DOHH2 (cell line): ENCODE measurements around the gene FGF5.

Experiments used
- H3F3A ChIP-seq: fragments of 200-600 bp; sonication (generic), shearing (Covaris generic); 2 replicates; pipeline ENCODE4 v1.6.0; 2016; ENCODE audit warnings: antibody characterized with exemption, mild to moderate bottlenecking; ENCODE audit not compliant: control insufficient read depth, insufficient read depth
- H3K27ac ChIP-seq: fragments of 200-600 bp; sonication (generic); 2 replicates; pipeline ENCODE4 v1.5.1; 2014; ENCODE audit warnings: low read depth, mild to moderate bottlenecking, low read length, moderate library complexity
- H3K27me3 ChIP-seq: fragments of 200-600 bp; sonication (generic); 2 replicates; pipeline ENCODE4 v1.6.1; 2014; ENCODE audit warnings: mild to moderate bottlenecking, low read length, mixed read lengths; ENCODE audit not compliant: control insufficient read depth
- H3K36me3 ChIP-seq: fragments of 200-600 bp; sonication (generic); 2 replicates; pipeline ENCODE4 v1.6.1; 2014; ENCODE audit warnings: mild to moderate bottlenecking, low read length, moderate library complexity, mixed read lengths; ENCODE audit not compliant: control insufficient read depth
- H3K4me1 ChIP-seq: fragments of 200-600 bp; sonication (generic); 2 replicates; pipeline ENCODE4 v1.6.1; 2014; ENCODE audit warnings: mild to moderate bottlenecking, low read length, mixed read lengths; ENCODE audit not compliant: control insufficient read depth
- H3K4me2 ChIP-seq: fragments of 200-600 bp; sonication (generic); 2 replicates; pipeline ENCODE4 v1.6.0; 2014; ENCODE audit warnings: mild to moderate bottlenecking, low read length, moderate library complexity
- H3K4me3 ChIP-seq: fragments of 200-600 bp; sonication (generic); 2 replicates; pipeline ENCODE4 v1.5.1; 2014; ENCODE audit warnings: mild to moderate bottlenecking, low read length, mixed read lengths
- H3K79me2 ChIP-seq: fragments of 200-600 bp; sonication (generic); 2 replicates; pipeline ENCODE4 v1.6.1; 2014; ENCODE audit warnings: mild to moderate bottlenecking, low read length, mixed read lengths; ENCODE audit not compliant: control insufficient read depth
- H3K9me2 ChIP-seq: fragments of 200-600 bp; sonication (generic); replicated peaks from 2 replicates; pipeline ENCODE4 v1.6.1; 2014; ENCODE audit warnings: mild to moderate bottlenecking, low read length, mixed read lengths; ENCODE audit not compliant: control insufficient read depth
- H3K9me3 ChIP-seq: fragments of 200-600 bp; sonication (generic); 2 replicates; pipeline ENCODE4 v1.6.1; 2014; ENCODE audit warnings: antibody characterized with exemption, low read length, mixed read lengths; ENCODE audit not compliant: control insufficient read depth, insufficient read depth
- H4K20me1 ChIP-seq: fragments of 200-600 bp; sonication (generic); 2 replicates; pipeline ENCODE4 v1.6.0; 2014; ENCODE audit warnings: low read depth, mild to moderate bottlenecking, antibody characterized with exemption, low read length, moderate library complexity; ENCODE audit not compliant: control insufficient read depth, insufficient read depth
- EZH2phosphoT487 ChIP-seq: fragments of 200-600 bp; sonication (generic); IDR thresholded peaks from 2 replicates; pipeline ENCODE4 v1.6.1; 2017; ENCODE audit warnings: borderline replicate concordance, mild to moderate bottlenecking, antibody characterized with exemption, low read length, moderate library complexity, mixed read lengths
- TF ChIP-seq, protein P1 (sequence below): fragments of 200-600 bp; sonication (generic); IDR thresholded peaks from one replicate; pipeline ENCODE4 v1.5.1; 2014; ENCODE audit warnings: antibody characterized with exemption, mild to moderate bottlenecking, low read depth, low read length; ENCODE audit not compliant: poor library complexity, severe bottlenecking

Gene FGF5

GRCh38 chr4:80306260-80306659 is 39.8 kb downstream of the FGF5 start:
- H3K36me3 ChIP-seq, result no peaks in the 10 kb centered on the region
- peaks cover 3% of the 10 kb centered on the region; the same call in 1 of the 2 replicates for H3K9me3 ChIP-seq
- H3K4me2 ChIP-seq, result no peak overlapping the region
- H3K79me2 ChIP-seq, result no peaks in the 10 kb centered on the region
- no peaks in the 10 kb centered on the region for H3K4me1 ChIP-seq
- TF ChIP-seq, protein P1, sequence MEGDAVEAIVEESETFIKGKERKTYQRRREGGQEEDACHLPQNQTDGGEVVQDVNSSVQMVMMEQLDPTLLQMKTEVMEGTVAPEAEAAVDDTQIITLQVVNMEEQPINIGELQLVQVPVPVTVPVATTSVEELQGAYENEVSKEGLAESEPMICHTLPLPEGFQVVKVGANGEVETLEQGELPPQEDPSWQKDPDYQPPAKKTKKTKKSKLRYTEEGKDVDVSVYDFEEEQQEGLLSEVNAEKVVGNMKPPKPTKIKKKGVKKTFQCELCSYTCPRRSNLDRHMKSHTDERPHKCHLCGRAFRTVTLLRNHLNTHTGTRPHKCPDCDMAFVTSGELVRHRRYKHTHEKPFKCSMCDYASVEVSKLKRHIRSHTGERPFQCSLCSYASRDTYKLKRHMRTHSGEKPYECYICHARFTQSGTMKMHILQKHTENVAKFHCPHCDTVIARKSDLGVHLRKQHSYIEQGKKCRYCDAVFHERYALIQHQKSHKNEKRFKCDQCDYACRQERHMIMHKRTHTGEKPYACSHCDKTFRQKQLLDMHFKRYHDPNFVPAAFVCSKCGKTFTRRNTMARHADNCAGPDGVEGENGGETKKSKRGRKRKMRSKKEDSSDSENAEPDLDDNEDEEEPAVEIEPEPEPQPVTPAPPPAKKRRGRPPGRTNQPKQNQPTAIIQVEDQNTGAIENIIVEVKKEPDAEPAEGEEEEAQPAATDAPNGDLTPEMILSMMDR, result no peak
- TF ChIP-seq EZH2phosphoT487, result no peak
- H3K9me2 ChIP-seq, result no peaks in the 10 kb centered on the region
- H3K27ac ChIP-seq, result no peak overlapping the region
- peaks cover 7% of the 10 kb centered on the region; the same call in 1 of the 2 replicates for H3K27me3 ChIP-seq
- H3K4me3 ChIP-seq, result no peak overlapping the region
- H3F3A ChIP-seq, result no peaks in the 10 kb centered on the region
- no peaks in the 10 kb centered on the region for H4K20me1 ChIP-seq

DNA sequence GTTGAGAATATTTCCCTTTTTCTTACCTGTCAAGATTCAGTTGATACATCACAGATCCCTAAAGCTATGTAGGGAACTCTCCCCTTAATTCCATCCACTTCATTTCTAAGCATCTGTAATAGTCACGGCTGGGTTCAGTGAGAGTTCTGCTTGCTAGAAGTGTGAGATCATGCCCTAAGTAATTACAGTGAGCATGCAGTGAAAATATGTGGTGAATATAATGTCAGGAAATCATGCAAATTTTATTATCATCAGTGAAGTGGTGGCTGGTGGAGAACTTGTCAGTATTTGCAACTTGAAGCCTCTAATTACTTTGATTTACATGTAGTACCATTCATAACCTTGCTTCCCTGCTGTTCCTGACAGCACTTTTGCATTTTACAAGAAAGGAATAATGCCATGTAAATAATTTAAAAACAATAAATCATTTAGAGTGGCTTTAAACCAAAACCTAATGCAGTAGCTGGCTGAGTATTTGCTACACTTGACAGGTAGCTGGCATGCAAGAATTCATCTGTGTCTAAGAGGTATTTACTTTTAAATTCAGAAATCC is 40.8 kb downstream of the FGF5 start:
- Histone ChIP-seq H3K27ac (no peak overlapping the region), H3K79me2 (no peaks in the 10 kb centered on the region), H3K4me2 (no peak overlapping the region), H3K4me1 (no peaks in the 10 kb centered on the region), H3K27me3 (peaks cover 7% of the 10 kb centered on the region; the same call in 1 of the 2 replicates), H3K4me3 (no peak overlapping the region), H3F3A (no peaks in the 10 kb centered on the region), H3K9me3 (peaks cover 3% of the 10 kb centered on the region; the same call in 1 of the 2 replicates), H3K9me2 (no peaks in the 10 kb centered on the region), H3K36me3 (no peaks in the 10 kb centered on the region), H4K20me1 (no peaks in the 10 kb centered on the region)
- TF ChIP-seq EZH2phosphoT487, result no peak
- TF ChIP-seq, protein P1, result no peak

DNA sequence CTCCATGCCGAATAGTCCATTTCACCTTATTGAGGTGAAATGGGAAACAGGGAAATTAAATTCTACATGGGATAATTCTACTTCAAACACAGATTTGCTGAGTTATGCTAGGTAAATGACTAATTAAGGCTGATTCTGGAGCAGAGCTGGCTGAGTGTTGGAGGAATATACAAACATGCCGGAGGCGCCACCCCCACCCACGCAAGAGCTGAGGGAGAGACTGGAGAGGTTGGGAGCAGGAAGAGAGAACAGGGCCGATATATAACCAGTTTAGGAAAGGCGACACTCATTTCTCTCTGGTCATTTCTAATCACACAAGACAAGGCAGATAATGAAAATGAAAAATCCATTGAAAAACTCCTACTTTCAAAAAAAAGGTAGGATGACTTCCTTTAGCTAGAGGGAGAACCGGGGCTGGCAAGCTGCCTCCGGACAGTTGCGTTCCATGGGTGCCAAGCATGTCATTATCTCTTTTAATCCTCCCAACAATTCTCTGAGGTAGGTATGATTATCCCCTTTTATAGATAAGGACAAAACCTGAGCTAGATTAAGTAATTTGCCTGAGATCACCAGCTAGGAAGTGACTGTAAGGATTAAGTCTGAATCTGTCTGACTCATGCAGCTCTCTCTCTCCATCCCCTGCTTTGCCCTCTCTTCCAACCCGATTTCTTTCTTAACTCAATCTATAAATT is 41.5 kb downstream of the FGF5 start:
- no peaks in the 10 kb centered on the region for H3K9me2 ChIP-seq
- TF ChIP-seq, protein P1, result no peak
- TF ChIP-seq EZH2phosphoT487, result no peak
- H4K20me1 ChIP-seq, result no peaks in the 10 kb centered on the region
- peaks cover 3% of the 10 kb centered on the region; the same call in 1 of the 2 replicates for H3K9me3 ChIP-seq
- H3K27me3 ChIP-seq, result peaks cover 7% of the 10 kb centered on the region; the same call in 1 of the 2 replicates
- H3K27ac ChIP-seq, result no peak overlapping the region
- H3K36me3 ChIP-seq, result no peaks in the 10 kb centered on the region
- no peak overlapping the region for H3K4me2 ChIP-seq
- no peaks in the 10 kb centered on the region for H3K4me1 ChIP-seq
- no peak overlapping the region for H3K4me3 ChIP-seq
- no peaks in the 10 kb centered on the region for H3F3A ChIP-seq
- no peaks in the 10 kb centered on the region for H3K79me2 ChIP-seq
